Non-pigmented ciliary epithelial cell (primary cell): ENCODE data around the gene ZSCAN31.
"Not testable (repeated sequence)": the region's sequence is repeated elsewhere in the genome, so short reads cannot be mapped to it uniquely, and the experiment has no call there.

Experiments used
- DNase-seq: peaks from one replicate; pipeline ENCODE4 v3.0.0-alpha.2; 2010; ENCODE audit warnings: low read depth

ZSCAN31 gene

DNA sequence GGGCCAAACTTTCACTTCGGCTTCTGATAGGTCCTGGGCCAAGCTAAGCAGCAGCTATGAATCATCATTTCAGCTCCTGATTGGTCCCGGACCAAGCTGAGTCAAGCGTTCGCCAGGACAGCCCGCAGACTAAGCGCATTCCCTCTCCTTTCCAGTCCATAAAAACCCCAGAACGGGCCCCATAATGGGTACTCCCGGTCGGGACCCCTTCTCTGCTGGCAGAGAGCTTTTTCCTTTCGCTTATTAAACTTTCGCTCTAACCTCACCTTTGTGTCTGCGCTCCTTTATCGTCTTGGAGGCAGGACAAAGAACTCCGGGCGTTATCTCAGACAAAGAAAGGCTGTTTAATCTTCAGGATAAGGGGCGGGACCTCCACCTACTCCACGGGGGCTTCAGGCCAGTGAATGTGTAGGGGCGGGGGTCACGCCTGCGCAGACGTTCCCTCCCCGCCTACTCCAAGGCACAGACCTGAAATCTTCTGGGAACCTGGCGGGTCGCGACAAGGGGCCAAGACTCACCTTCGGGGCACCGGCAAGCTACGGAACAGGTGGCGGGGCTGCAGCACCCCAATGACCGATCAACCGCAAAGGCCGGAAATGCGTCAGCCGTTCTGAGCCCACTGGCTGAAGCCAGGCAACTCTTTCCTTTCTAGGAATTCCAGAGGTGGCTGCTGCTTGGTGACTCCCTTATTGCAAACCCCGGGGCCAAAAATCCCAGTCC, at the start of gene ZSCAN31:
TSS of gene ZSCAN31 (minus strand) at position 585 of the 720 bp plus-strand sequence. CDS start 6,465 bp downstream, outside the sequence.
- DNase-seq, result peak; percentile 99

DNA sequence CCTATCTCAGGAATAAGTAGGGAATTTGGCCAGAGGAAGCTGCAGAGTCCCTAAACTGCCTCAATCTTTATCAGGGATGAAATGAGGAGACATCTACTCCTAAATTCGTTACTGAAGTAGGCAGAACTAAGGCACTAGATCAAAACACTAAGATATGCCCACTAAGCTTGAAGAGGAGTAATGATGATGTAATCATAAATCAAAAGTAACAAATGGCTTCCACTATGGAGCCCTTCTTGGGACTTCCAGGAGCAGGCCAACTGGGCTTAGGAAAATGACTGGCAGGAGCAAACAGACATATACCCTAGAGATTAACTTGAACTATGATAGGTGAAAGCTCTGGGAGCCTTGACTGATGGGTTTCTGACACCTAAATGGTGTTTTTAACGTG, 48.2 kb upstream of the ZSCAN31 start:
- DNase-seq, result no peak

DNA sequence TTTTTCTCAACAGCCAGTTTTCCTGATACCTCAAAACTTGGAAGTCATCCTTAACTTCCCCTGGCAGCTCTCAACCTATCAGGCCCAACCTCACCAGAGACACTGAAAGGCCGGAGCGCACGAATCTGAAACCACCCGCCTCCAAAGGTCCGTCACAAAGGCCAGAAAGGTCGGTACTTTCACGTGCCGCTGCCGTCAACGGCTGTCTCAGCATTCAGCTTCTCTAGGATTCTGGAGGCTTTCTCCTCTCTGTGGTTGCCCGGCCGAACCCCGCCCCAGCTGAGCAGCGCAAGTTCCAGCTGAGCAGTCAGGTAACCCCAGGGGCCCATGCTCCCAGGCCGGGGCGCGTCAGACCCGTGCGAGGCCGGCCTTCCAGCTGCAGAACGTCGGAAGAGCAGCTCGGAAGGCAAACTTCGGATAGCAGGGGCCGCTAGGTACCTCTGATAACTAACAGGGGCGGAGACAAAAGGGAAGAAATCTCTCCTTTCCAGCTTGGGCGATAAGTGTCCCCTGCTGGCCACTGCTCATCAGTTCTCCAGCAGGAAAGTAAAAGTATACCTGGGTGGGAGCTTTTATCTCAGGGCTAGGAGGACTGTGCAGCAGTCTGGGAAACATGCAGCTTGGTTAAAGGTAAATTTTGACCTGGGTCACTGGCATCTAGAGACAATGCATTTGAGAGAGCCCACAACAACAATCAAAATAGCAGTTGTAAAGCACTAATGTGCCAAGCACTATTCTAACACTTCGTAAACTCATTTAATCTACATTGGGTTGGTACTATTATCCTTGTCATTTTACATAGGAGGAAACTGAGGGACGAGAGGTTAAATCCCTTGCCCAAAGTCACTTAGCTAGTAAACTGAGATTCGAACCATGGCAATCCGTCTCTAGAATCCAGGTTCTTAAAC, 47.5 kb upstream of the ZSCAN31 start:
- peak; percentile 60 for DNase-seq

DNA sequence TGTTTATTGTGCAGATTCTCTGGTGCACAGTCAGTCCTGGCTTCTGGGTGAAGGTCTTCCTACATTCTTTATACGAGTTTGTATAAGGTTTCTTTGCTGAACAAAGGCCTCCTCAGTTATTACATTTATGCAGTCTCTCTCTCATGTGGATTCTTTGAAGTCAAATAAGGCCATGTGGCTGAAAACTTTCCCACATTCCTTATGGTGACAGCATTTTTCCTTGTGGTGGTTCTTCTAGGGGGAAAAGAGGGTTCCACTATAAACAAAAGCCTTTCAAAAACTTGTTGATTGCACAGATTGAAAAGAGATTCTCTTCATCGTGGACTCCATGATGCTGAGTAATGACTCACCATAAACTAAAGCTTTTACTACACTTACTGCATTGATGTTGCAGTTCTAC, 44.4 kb upstream of the ZSCAN31 start:
- DNase-seq, result no peak

DNA sequence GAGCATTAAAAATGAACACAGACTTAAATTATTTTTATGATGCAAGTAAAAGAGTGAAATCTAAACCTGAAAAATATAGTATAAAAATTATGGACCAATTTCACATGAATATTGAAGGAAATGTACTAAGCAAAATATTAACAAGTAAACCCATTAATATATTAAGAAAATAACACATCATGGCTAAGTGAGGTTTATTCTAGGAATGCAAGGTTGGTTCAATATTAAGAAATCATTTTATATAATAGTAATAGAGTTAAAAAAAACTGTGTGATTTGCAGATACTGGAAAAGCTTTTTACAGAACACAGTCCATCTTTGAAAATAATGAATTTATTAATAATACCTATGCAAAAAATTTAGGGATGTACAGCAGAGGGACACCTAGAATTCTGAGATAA, 42.7 kb upstream of the ZSCAN31 start:
- DNase-seq, result no peak

DNA sequence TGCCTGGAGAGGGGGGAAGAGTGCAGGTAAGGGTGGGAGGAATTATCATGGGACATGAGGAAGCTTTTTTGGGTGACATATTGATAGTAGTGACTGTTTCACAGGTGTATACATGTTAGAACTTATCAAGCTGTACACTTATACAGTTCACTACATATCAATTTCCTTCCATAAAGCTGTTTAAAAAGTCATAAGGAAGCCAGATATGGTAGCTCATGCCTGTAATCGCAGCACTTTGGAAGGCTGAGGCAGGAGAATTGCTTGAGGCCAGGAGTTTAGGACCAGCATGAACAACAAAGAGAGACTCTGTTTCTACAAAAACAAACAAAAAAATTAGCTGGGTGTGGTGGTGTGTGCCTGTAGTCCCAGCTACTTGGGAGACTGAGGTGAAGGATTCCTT, 41.9 kb upstream of the ZSCAN31 start:
- no peak for DNase-seq

DNA sequence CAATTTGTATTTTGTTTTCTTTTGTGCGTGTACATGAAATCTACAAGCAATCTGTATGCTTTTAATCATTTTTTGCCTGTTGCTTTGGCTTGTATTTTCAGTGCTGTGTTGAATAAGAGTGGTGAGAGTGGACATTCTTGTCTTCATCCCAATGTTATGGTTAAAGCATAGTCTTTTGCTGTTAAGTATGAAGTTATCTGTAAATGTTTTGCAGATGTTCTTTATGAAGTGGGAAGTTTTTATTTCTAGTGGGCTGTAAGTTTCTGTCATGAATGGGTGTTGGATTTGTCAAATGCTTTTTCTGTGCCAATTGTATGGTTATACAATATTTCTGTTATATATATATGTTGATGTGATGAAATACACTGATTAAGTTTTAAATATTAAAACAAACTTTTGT, 38.0 kb upstream of the ZSCAN31 start:
- DNase-seq, result no peak

DNA sequence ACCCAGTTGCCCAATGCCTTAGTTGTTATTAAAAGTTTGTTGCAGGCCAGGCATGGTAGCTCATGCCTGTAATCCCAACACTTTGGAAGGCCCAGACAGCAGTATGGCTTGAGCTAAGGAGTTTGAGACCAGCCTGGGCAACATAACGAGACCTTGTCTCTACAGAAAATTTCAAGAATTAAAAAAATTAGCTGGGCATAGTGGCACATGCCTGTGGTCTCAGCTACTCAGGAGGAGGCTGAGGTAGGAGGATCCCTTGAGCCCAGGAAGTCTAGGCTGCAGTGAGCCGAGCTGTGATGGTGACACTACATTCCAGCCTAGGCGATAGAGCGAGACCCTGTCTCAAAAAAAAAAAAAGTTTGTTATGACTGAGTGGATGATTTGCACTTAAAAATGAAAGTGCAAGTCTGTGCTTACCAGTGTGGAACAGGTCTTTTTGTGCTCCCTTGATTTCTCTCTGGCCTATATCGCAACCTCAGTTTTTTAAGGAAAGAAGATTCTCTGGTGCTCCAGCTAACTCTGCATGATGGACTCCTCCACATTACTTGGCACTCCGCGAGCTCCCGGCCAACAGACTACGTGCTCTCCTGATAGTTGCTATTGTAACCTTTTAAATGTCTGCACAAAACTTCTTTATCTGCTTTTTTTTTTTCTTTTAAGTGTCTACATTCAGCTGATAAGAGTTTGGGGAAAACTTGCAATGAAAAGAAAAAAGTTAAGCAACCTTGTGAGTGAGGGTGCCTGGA, 35.9 kb upstream of the ZSCAN31 start:
- no peak for DNase-seq

DNA sequence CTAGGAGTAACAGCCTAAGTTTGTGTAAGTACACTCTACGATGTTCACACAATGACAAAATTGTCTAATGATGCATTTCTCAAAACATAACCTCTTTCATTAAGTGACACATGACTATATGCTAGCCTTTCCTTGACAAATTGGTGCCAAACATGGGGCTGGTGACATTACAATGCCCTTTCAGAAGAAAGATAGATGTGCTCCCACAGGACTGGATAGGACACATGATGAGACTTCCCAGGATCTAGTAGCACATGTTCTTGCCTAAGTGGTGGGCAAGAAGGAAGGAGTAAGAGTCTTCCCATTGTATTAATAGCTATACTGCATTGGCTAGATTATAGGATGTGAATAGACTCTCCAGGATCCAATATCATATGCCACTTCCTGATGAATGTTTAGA, 35.3 kb upstream of the ZSCAN31 start:
- no peak for DNase-seq

DNA sequence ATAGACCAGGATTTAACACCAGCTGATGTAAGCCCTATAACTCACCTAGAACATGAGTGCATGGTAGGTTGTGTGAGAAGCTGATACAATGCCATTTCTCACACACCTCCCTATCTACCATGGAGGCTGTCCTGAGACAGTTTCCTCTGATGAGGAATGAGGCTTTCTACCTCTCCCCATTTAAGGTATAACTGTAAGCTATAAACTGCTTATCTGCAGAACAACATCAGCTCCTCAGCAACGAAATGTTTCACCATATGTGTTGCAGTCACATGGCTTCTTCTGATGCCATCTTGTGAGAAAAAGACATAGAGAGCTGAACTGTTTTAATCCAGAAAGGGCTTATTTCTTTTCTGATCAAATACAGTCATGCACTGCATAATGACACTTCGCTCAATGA, 34.5 kb upstream of the ZSCAN31 start:
- no peak for DNase-seq

DNA sequence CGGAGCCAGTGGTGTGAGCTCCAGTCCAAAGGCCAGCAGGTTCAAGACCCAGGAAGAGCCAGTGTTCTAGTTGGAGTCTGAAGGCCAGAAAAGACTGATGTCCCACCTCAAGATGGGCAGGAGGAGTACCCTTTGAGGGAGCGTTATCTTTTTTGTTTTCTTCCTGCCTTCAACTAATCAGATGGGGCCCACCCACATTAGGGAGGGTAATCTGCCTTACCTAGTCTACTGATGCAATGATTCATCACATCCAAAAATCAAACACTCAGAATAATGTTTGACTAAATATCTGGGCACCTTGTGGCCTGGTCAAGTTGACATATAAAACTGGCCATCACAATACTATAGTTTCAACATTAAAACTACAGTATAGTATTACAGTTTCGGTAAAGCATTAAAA, 33.5 kb upstream of the ZSCAN31 start:
- no peak for DNase-seq

DNA sequence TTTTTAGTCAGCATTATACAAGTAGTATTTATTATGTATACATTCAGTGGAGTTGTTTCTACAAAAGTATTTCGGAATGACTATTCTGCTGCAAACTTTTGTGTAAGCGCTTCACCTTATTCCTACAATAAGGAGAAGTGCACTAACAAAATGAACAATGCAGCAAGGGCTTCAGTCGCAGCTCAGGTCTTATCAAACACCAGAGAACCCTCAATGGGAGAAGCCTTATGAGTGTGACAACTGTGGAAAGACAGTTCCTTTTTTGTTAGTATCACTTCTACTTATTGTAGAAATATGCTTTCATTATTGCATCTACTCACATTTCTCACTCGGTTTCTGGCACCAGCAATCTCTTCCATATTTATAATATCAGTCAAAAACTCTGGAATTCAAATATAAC, 32.6 kb upstream of the ZSCAN31 start:
- no peak for DNase-seq

DNA sequence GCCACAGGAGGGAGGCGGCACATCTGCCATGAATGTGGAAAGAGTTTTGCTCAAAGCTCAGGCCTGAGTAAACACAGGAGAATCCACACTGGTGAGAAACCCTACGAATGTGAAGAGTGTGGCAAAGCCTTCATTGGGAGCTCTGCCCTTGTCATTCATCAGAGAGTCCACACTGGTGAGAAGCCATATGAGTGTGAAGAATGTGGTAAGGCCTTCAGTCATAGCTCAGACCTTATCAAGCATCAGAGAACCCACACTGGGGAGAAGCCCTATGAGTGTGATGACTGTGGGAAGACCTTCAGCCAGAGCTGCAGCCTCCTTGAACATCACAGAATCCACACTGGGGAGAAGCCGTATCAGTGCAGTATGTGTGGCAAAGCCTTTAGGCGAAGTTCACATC, 29.6 kb upstream of the ZSCAN31 start:
- not testable (repeated sequence) for DNase-seq

DNA sequence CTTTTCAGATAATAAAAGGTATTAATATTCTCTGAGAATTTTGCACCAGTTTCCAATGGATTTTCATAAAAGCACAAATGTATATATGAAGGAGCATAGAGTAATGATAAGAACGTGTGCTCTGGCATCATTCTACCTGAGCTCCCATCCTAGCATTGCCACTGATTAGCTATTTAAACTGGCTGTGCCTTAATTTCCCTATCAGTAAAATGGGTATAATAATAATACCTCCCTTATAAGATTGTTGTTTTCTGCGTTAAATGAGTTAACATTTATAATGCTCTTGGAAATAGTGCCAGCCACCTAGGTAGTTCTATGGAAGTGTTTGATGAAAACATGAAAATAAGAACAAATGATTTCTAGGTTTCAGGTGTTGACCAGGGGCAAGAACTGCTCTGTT, 25.0 kb upstream of the ZSCAN31 start:
- no peak for DNase-seq

DNA sequence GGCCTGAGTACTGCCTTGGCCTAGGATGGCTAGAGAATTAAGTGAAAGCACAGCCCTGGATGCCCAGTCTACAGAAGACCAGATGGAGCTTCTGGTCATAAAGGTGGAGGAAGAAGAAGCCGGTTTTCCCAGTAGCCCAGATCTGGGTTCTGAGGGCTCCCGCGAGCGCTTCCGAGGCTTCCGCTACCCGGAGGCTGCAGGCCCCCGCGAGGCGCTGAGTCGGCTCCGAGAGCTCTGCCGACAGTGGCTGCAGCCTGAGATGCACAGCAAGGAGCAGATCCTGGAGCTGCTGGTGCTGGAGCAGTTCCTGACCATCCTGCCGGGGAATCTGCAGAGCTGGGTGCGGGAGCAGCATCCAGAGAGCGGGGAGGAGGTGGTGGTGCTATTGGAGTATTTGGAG, 23.6 kb upstream of the ZSCAN31 start:
- not testable (repeated sequence) for DNase-seq

DNA sequence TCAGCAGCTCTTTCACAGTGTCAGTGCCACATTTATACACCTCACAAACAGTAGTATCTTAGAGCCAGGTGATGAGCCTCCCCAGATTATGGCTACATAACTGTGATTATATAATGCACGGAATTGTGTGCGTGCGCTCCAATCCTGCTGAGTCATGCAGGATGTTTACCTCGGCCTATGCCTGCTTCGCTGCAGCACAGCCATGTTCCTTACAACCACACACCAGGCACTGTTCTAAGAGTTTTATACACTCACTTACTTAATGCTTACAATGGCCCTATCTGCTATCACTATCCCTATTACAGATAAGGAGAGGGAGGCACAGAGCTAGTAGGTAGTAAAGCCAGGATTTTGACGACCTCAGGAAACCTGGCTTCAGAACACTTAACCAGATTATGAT, 21.1 kb upstream of the ZSCAN31 start:
- DNase-seq, result no peak

DNA sequence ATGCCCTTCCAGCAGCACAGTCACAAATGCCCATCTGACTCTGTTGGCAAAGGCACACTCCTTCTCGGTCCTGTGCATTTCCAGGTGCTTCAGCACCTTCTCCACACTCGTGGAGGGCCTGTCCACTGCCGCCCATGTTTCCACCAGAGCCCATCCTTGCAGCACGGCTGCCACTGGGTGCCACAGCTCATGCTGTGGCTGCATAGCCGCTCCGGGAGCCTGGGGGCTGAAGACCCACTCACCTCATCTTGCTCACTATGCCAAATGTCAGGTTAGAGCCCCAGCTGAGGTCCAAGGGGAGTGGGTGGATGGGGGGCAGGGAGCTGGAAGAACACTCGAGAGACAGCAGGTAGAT, 20.7 kb upstream of the ZSCAN31 start:
- no peak for DNase-seq

DNA sequence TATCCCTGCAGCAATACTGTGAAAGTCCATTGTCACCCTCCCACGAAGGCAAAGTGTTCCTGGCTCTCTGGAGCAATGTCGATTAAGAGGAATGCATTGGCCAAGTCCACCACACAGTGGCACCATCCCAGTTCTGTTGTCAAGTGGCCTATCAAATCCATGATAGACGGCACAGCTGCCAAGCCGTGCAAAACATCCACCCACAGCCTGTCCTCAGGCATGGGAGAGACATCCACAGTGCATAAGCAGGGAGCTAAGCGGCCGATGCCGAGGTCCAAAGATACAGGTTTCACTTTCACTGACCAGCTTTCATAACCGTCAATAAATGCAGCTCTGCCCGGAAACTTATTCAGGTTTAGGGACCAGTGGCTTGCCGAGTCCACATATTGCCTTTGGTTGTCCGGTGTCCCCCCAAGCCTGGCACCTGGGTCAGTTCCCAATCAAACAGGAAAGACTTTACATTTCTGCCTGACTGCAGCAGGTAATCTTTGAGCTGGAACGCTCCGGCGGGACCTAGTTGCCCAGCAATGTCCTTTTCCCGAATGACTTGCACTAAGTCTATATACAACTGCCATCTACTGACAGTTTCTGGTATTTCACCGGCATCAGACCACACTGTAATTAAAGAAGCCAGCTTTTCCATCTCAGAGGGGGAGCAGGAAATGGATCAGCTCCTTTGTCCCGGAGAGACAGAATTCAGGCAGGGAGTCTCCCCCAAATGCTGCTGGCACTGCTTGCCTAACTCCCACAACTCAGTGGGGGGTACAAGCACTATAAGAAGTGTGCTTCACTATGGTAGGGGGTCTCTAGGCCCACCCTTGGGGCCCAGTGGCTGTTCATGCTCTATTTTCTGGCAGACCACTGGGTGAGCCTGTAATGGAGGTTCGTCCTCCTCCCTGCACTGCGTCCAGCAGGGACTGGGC, 20.1 kb upstream of the ZSCAN31 start:
- DNase-seq, result peak; percentile 70

DNA sequence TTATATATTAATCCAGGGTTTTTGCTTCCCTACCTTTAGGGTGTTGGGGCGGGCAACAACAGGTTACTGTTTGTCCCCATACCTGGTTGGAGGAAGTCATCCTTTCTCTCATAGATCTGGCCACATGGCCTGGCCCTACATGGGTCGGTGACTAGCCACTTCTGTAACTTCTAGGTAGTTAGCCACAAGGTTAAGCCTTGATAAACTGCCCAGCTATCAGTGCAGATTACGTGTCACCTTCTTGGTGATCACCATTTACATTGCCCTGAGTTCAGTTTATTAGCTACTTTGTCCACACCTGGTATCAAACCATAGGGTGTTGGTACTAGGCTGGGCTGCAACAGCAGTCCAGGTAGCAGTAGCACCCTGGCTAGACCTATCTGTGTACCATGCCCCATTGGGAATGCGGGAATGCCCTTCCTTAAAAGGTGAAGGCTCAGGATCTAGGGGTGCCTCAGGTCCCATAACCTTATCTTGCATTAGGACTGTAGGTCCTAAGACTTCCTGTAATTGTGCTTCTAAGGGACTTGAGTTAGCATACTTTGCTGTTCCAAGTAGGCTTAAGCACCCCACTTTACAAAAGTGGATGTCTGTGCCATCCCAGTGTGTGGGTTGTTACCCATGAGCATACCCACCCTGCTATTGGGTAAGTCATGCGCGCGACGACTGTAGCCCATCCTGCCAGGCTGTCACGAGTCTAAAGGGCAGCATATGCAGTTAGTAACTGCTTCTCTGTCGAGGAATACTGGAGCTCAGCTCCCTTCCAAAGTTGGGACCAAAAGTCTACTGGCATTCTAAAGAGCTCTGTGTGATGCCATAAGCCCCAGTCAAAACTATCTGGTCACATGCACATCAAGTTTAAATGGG, 19.0 kb upstream of the ZSCAN31 start:
- no peak for DNase-seq

DNA sequence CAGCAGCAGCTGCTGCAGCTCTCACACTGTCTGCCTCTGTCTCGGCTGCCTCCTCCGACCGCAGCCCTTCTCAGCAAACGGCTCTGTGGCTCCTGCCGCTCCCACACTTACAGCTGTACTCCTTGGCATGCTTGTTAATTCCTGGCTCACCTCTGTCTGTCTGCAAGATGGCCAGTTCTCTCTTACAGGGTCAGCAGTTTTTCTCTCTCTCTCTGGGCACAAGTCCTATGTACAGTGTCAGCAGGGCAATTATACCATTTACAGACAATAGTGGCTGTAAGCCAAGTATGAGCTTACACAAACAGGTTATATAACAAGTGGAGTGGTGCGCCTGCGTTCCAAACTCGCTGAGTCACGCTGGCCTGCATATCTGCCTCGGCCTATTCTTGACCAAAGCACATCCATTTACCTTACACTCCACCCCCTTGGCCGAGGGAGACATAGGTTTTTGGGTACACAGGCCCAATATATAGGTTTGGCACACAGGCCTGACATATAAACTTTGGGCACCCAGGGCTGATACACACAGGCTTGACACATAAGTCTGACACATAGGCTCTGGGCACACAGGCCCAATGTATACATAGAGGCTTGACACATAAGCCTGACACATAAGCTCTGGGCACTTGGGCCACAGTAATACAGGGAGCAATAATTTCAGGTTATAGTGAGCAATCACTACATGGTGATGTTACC, 18.2 kb upstream of the ZSCAN31 start:
- no peak for DNase-seq
